Trophoblast cell (in vitro differentiated cells and primary cell): Measurements from ENCODE around the gene SEPTIN10.

Experiments
- DNase-seq, 2 donors: peaks; one replicate each; pipeline ENCODE4 v3.0.0-alpha.2; 2016
- H2AFZ ChIP-seq: 2 replicates; pipeline ENCODE4 v1.6.1; 2013; ENCODE audit warnings: low read length, moderate library complexity, mild to moderate bottlenecking; ENCODE audit not compliant: insufficient read depth, poor library complexity
- H2AK5ac ChIP-seq: 2 replicates; pipeline ENCODE4 v1.6.1; 2013; ENCODE audit warnings: mild to moderate bottlenecking, low read length
- H2BK120ac ChIP-seq: 2 replicates; pipeline ENCODE4 v1.6.1; 2013; ENCODE audit warnings: low read length, mild to moderate bottlenecking, moderate library complexity; ENCODE audit not compliant: insufficient read depth, poor library complexity
- H2BK12ac ChIP-seq: 2 replicates; pipeline ENCODE4 v1.6.1; 2013; ENCODE audit warnings: mild to moderate bottlenecking, low read length, moderate library complexity
- H2BK5ac ChIP-seq: 2 replicates; pipeline ENCODE4 v1.6.1; 2013; ENCODE audit warnings: low read length, low read depth, moderate library complexity, mild to moderate bottlenecking; ENCODE audit not compliant: poor library complexity
- H3K14ac ChIP-seq: 2 replicates; pipeline ENCODE4 v1.6.1; 2013; ENCODE audit warnings: mild to moderate bottlenecking, low read length
- H3K18ac ChIP-seq: 2 replicates; pipeline ENCODE4 v1.6.1; 2013; ENCODE audit warnings: mild to moderate bottlenecking, low read length
- H3K23ac ChIP-seq: 2 replicates; pipeline ENCODE4 v1.6.1; 2013; ENCODE audit warnings: low read length
- H3K27ac ChIP-seq: 2 replicates; pipeline ENCODE4 v1.5.1; 2013; ENCODE audit warnings: low read depth, mild to moderate bottlenecking, inconsistent platforms, low read length, moderate library complexity
- H3K27me3 ChIP-seq: 2 replicates; pipeline ENCODE4 v1.6.1; 2013; ENCODE audit warnings: inconsistent platforms, mild to moderate bottlenecking, low read length, moderate library complexity; ENCODE audit not compliant: insufficient read depth
- H3K36me3 ChIP-seq, 2 experiments: 1 replicate in 1 of 2; 2 replicates in 1 of 2; pipeline ENCODE4 v1.6.1; 2013; ENCODE audit warnings: low read length in 2 of 2, mild to moderate bottlenecking in 2 of 2, moderate library complexity in 1 of 2; ENCODE audit not compliant: insufficient read depth in 2 of 2, control insufficient read depth in 1 of 2
- H3K4ac ChIP-seq: 2 replicates; pipeline ENCODE4 v1.6.1; 2013; ENCODE audit warnings: low read depth, mild to moderate bottlenecking, low read length, moderate library complexity
- H3K4me1 ChIP-seq, 2 experiments: 1 replicate in 1 of 2; 2 replicates in 1 of 2; pipeline ENCODE4 v1.6.1; 2013; ENCODE audit warnings: low read length in 2 of 2, mild to moderate bottlenecking in 2 of 2, moderate library complexity in 1 of 2; ENCODE audit not compliant: insufficient read depth in 2 of 2, control insufficient read depth in 1 of 2
- H3K4me2 ChIP-seq: 2 replicates; pipeline ENCODE4 v1.6.1; 2013; ENCODE audit warnings: inconsistent platforms, mild to moderate bottlenecking, low read length, moderate library complexity
- H3K4me3 ChIP-seq: 2 replicates; pipeline ENCODE4 v1.5.1; 2013; ENCODE audit warnings: mild to moderate bottlenecking, low read depth, low read length, inconsistent platforms
- H3K79me1 ChIP-seq: one replicate; pipeline ENCODE4 v1.6.1; 2013; ENCODE audit warnings: low read length
- H3K79me2 ChIP-seq: 2 replicates; pipeline ENCODE4 v1.6.1; 2013; ENCODE audit warnings: low read length, mild to moderate bottlenecking; ENCODE audit not compliant: control insufficient read depth, insufficient read depth, poor library complexity
- H3K9ac ChIP-seq: 2 replicates; pipeline ENCODE4 v1.6.1; 2013; ENCODE audit warnings: mild to moderate bottlenecking, low read length
- H3K9me3 ChIP-seq: 2 replicates; pipeline ENCODE4 v1.6.1; 2013; ENCODE audit warnings: low read depth, mild to moderate bottlenecking, control low read depth, inconsistent platforms, low read length; ENCODE audit not compliant: insufficient read depth
- H4K12ac ChIP-seq: 2 replicates; pipeline ENCODE4 v1.6.1; 2013; ENCODE audit warnings: low read depth, mild to moderate bottlenecking, low read length, moderate library complexity
- H4K8ac ChIP-seq: 2 replicates; pipeline ENCODE4 v1.6.1; 2013; ENCODE audit warnings: low read depth, mild to moderate bottlenecking, low read length, moderate library complexity
- H4K91ac ChIP-seq: one replicate; pipeline ENCODE4 v1.6.1; 2013; ENCODE audit warnings: low read depth, mild to moderate bottlenecking, low read length, moderate library complexity
- WGBS: extraction: QIAGEN DNeasy Blood & Tissue Kit; methylation state at CpG from one replicate; pipeline ENCODE4 v1.1.7; 2013; ENCODE audit warnings: missing lambda C conversion rate; ENCODE audit not compliant: insufficient read length, insufficient coverage; ENCODE audit errors: extremely low coverage; 5-methylcytosine and 5-hydroxymethylcytosine counted together

Gene SEPTIN10

DNA sequence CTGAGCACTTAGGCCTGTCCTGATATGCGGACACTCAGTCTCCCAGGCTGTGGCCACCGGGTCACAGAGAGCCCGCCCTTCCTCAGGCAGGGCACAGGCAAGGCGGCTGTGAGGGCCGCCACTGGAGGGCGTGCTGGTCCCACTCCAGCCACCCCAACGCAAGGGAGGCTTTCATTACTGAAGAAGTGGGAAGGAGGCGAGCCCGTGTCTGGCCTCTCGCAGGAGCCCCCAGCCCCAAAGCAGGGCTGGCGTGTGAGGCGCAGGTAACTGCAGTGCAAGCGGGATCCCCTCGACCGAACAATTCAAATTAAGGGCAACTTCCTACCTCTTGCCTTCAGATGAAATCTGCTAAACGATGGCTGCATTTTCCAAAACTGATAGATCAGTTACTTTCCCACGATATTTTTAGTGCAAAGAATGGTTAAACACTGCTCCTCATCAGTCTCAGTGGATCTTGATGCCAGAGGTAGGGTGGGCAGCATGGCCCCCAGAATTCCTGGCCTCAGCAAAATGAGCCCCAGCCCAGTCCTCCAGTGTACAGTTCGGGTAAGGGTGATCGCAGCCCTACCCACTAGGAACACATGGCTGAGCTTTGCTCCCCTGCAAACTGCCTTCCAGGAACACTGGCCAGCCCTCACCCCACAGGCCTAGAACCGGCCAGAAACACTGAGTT lies 97.2 kb downstream of the SEPTIN10 start:
- Histone ChIP-seq H2BK5ac (no peak overlapping the region), H3K27me3 (no peaks in the 10 kb centered on the region), H2BK12ac (no peak overlapping the region), H3K27ac (no peak overlapping the region), H2AFZ (no peak overlapping the region), H3K79me2 (no peaks in the 10 kb centered on the region), H3K23ac (no peak overlapping the region), H2AK5ac (no peak overlapping the region), H3K4me3 (no peak overlapping the region), H3K9me3 (peaks cover 3% of the 10 kb centered on the region), H3K4ac (no peak overlapping the region), H3K14ac (no peak overlapping the region), H2BK120ac (no peak overlapping the region), H3K36me3 (no peaks in the 10 kb centered on the region), H3K4me1 (peaks cover 0 to 3% of the 10 kb centered on the region in 2 experiments), H3K79me1 (peaks cover 3% of the 10 kb centered on the region), H3K9ac (no peak overlapping the region), H3K18ac (no peak overlapping the region), H4K91ac (no peak overlapping the region), H4K12ac (no peak overlapping the region), H3K4me2 (no peak overlapping the region), H4K8ac (no peak overlapping the region)
- no CpG with 5 or more reads among the region's 20 CpGs for WGBS
- peak; percentile 64 to 66 for DNase-seq

DNA sequence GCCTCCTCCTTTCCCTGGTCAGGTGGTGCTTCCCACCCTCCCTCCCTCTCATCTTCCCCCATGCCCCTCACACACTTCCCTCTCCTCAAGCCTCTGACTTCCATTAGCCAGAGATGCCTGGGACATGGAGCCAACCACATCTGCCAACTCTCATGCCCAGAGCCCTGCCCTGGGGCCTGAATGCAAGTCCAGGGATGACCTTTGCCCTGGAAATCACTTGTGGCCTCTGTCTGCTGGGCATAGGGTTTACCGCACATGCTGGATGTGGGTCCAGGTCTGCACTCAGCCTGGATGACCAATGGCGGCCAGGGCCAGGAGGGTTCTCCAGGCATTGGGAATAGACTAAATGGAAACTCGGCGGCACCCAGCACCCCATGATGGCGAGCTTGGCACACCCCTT lies 98.9 kb downstream of the SEPTIN10 start:
- Histone ChIP-seq H4K91ac (no peak overlapping the region), H3K18ac (no peak overlapping the region), H2BK12ac (no peak overlapping the region), H3K79me2 (no peaks in the 10 kb centered on the region), H3K4me3 (no peak overlapping the region), H2BK120ac (no peak overlapping the region), H2AK5ac (no peak overlapping the region), H3K14ac (no peak overlapping the region), H3K9me3 (peaks cover 3% of the 10 kb centered on the region), H2BK5ac (no peak overlapping the region), H3K27me3 (no peaks in the 10 kb centered on the region), H3K4me1 (peaks cover 0 to 3% of the 10 kb centered on the region in 2 experiments), H2AFZ (no peak overlapping the region), H3K9ac (no peak overlapping the region), H3K4me2 (no peak overlapping the region), H4K8ac (no peak overlapping the region), H3K4ac (no peak overlapping the region), H3K79me1 (peaks cover 3% of the 10 kb centered on the region), H3K23ac (no peak overlapping the region), H4K12ac (no peak overlapping the region), H3K27ac (no peak overlapping the region), H3K36me3 (no peaks in the 10 kb centered on the region)
- DNase-seq: no peak
- WGBS: no CpG with 5 or more reads among the region's 5 CpGs

DNA sequence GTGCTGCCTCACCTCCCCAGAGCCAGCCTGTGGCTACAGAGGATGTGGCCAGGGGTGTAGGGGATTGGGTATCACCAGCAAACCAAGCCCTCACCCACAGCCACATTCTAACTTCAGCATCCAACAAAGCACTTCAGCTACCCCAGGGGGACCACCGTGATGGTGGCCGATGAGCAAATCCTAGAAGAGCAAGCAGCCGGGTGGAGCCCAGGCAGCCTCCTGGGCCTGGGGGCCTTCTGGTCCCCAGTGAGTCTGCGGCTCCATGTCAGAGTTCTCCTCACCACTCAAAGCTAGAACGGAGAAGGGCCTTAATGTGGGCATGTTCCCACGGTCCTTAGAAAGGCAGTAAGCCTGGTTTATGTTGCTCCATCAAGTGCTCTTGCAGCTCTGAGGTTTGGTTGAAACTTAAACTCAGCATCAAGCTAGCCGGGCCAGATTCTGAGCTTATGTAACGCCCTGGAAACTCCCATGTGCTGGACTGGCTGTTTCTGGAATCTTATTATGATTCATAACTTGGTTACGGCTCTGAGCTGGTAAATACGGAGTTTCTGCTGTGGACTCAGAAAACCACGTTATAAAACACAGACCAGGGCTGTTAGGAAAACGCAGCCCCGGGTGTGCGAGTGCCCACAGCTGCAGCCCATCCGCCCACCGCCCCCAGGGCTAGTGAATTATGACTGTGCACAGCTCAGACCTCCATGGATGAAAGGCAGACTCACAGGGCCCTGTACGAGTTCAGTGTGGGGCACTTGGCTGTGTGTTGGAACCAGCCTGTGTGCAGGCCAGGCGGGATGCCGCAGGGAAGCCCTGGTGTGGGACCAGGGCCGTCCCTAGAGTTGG lies 99.8 kb downstream of the SEPTIN10 start:
- Histone ChIP-seq H3K27ac (no peak overlapping the region), H3K23ac (no peak overlapping the region), H2BK120ac (no peak overlapping the region), H3K9me3 (peaks cover 3% of the 10 kb centered on the region), H3K79me2 (no peaks in the 10 kb centered on the region), H3K4me3 (no peak overlapping the region), H4K91ac (no peak overlapping the region), H3K4ac (no peak overlapping the region), H3K9ac (no peak overlapping the region), H2BK12ac (no peak overlapping the region), H3K79me1 (peaks cover 3% of the 10 kb centered on the region), H3K27me3 (no peaks in the 10 kb centered on the region), H3K36me3 (no peaks in the 10 kb centered on the region), H3K14ac (no peak overlapping the region), H2AFZ (no peak overlapping the region), H3K18ac (no peak overlapping the region), H3K4me1 (peaks cover 0 to 3% of the 10 kb centered on the region in 2 experiments), H4K12ac (no peak overlapping the region), H2BK5ac (no peak overlapping the region), H3K4me2 (no peak overlapping the region), H2AK5ac (no peak overlapping the region), H4K8ac (no peak overlapping the region)
- no CpG with 5 or more reads among the region's 20 CpGs for WGBS
- peak; percentile 73 to 81 for DNase-seq

DNA sequence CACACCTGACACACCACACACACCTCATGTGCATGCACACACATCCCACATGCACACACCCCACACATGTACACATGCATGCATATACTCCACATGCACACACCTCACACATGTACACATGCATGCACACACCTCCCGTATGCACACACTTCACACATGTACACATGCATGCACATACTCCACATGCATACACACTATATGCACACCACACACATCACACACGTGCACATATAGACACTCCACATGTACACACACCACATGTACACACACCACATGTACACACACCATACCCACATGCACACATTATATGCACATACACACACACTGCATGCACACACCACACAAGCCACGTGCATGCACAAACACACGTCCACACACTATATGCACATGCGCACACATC lies 100.5 kb downstream of the SEPTIN10 start:
- Histone ChIP-seq H3K4me1 (peaks cover 0 to 3% of the 10 kb centered on the region in 2 experiments), H2BK120ac (no peak overlapping the region), H3K79me1 (peaks cover 3% of the 10 kb centered on the region), H3K14ac (no peak overlapping the region), H2AK5ac (no peak overlapping the region), H3K9ac (no peak overlapping the region), H4K91ac (no peak overlapping the region), H2BK5ac (no peak overlapping the region), H4K8ac (no peak overlapping the region), H4K12ac (no peak overlapping the region), H3K27ac (no peak overlapping the region), H2AFZ (no peak overlapping the region), H3K36me3 (no peaks in the 10 kb centered on the region), H3K4me2 (no peak overlapping the region), H3K27me3 (no peaks in the 10 kb centered on the region), H3K9me3 (peaks cover 3% of the 10 kb centered on the region), H2BK12ac (no peak overlapping the region), H3K23ac (peak overlapping the region; percentile 9), H3K4ac (no peak overlapping the region), H3K4me3 (no peak overlapping the region), H3K18ac (no peak overlapping the region), H3K79me2 (no peaks in the 10 kb centered on the region)
- no peak for DNase-seq
- WGBS: no CpG with 5 or more reads among the region's 5 CpGs
